ENCODE data around the gene KSR1. TPM values are rescaled to one million over a fixed set of nuclear protein-coding genes. Genes with fewer than 3 reads are reported as not detected.
"Not testable (repeated sequence)": the region's sequence is repeated elsewhere in the genome, so short reads cannot be mapped to it uniquely, and the experiment has no call there.

Gene KSR1
- total RNA-seq, 1 experiment from 2014 or later, result 19.1 TPM

DNA sequence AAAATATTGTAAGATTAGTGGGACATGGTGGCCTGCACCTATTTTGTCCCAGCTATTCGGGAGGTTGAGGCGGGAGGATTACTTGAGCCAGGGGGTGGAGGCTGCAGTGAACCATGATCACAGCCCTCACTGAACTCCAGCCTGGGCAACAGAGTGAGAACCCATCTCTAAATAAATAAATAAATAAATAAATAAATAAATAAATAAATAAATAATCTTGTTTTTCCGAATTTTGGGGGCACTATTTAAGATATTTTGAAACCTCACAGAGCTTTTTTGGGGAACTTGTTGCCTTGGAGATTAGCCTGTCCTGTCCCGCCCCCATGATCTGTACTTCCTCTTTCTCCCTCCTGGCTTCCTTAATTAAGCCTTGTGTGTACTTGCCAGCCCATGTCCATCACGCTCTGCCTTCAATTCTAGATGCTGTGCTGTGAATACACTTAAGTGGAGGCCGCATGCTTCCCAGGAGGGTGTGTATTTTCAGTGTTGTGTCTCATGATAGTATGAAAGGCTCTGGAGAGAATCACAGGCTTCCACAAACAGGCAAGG is 179.1 kb downstream of the KSR1 start:
- Histone ChIP-seq H3K27ac (no peak overlapping the region), H3K4me2 (no peak overlapping the region), H3K9me2 (ENCODE audit: insufficient read depth) (no peaks in the 10 kb centered on the region), H3K4me1 (replicated peaks; ENCODE audit: insufficient read depth) (no peaks in the 10 kb centered on the region), H3K9me3 (ENCODE audit: insufficient read depth, low read depth) (no peaks in the 10 kb centered on the region), H3K36me3 (ENCODE audit: low read depth) (no peaks in the 10 kb centered on the region), H2AFZ (no peak overlapping the region), H3K79me2 (ENCODE audit: low read depth) (no peaks in the 10 kb centered on the region), H4K20me1 (ENCODE audit: insufficient read depth) (no peaks in the 10 kb centered on the region), H3F3A (ENCODE audit: insufficient read depth, low read depth) (no peaks in the 10 kb centered on the region), H3K27me3 (ENCODE audit: insufficient read depth, low read depth) (no peaks in the 10 kb centered on the region), H3K4me3 (no peak overlapping the region)
- intact Hi-C loops (cut with micrococcal nuclease; ENCODE audit: unreplicated experiment), result no loop called here
- ChIA-PET CTCF (no interaction called here), POLR2A (ENCODE audit: unreplicated experiment) (no interaction called here)
- DNase-seq, result no peak
- TF ChIP-seq EZH2 (IDR thresholded peaks at IDR 0.05; ENCODE audit: low read depth), result no peak
- TF ChIP-seq, protein P1, sequence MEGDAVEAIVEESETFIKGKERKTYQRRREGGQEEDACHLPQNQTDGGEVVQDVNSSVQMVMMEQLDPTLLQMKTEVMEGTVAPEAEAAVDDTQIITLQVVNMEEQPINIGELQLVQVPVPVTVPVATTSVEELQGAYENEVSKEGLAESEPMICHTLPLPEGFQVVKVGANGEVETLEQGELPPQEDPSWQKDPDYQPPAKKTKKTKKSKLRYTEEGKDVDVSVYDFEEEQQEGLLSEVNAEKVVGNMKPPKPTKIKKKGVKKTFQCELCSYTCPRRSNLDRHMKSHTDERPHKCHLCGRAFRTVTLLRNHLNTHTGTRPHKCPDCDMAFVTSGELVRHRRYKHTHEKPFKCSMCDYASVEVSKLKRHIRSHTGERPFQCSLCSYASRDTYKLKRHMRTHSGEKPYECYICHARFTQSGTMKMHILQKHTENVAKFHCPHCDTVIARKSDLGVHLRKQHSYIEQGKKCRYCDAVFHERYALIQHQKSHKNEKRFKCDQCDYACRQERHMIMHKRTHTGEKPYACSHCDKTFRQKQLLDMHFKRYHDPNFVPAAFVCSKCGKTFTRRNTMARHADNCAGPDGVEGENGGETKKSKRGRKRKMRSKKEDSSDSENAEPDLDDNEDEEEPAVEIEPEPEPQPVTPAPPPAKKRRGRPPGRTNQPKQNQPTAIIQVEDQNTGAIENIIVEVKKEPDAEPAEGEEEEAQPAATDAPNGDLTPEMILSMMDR (conservative IDR thresholded peaks at IDR 0.05), result no peak
- no TSS peak for BruUV-seq (replicated peaks)

DNA sequence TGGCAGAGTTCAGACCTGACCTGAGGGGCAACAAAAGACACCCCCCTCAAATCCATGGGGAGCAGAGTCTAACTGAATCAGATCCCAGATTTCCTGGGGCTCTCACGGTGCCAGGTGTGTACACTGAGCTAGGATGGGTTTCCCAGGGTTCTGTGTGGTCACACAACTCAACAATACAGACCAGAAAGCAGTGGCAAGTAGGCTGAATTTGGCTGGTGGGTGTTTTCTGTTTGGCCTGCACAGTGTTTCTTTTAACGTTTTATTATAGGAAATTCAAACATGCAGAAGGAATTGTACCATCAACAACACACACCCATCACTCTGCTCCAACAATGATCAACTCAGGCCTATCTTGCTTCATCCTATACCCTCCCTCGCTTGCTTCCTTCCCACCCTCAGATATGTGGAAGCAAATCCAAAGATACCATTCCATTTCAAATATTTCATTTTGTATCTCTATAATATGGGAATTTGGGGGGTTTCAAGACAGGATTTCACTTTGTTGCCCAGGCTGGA is 179.8 kb downstream of the KSR1 start:
- H4K20me1 ChIP-seq (ENCODE audit: insufficient read depth); H3K4me1 ChIP-seq (replicated peaks; ENCODE audit: insufficient read depth); H3K9me2 ChIP-seq (ENCODE audit: insufficient read depth); H3K9me3 ChIP-seq (ENCODE audit: insufficient read depth, low read depth); H3K27me3 ChIP-seq (ENCODE audit: insufficient read depth, low read depth); H3K36me3 ChIP-seq (ENCODE audit: low read depth); H3K27ac ChIP-seq; H2AFZ ChIP-seq; intact Hi-C loops (cut with micrococcal nuclease; ENCODE audit: unreplicated experiment); H3K4me3 ChIP-seq; H3F3A ChIP-seq (ENCODE audit: insufficient read depth, low read depth); CTCF ChIA-PET; POLR2A ChIA-PET (ENCODE audit: unreplicated experiment); H3K4me2 ChIP-seq; BruUV-seq (replicated peaks); H3K79me2 ChIP-seq (ENCODE audit: low read depth); DNase-seq: not testable (repeated sequence)

DNA sequence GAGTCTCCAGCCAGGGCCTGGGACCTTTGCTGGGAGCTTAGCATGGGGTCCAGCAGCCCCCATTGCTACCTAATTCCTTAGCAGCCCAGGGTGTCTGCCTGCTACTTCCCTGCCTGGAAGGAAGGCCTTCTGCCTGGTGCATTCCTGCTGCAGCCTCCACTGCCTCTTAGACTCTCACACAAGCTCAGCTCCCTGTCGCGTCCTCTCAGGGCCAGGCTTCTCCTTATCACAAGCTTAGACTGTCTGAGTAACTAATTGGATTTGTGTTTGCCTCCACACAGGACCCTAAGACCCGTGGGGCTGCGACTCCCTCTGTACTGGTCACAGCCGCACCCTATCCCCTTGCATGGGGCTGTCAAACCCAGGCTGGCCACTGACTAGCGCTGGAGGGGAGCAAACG is 181.6 kb downstream of the KSR1 start:
- H3K27me3 ChIP-seq (ENCODE audit: insufficient read depth, low read depth); H3K27ac ChIP-seq; H3K9me2 ChIP-seq (ENCODE audit: insufficient read depth); H4K20me1 ChIP-seq (ENCODE audit: insufficient read depth); H3K4me1 ChIP-seq (replicated peaks; ENCODE audit: insufficient read depth); BruUV-seq (replicated peaks); H3K9me3 ChIP-seq (ENCODE audit: insufficient read depth, low read depth); H3K4me2 ChIP-seq; H3F3A ChIP-seq (ENCODE audit: insufficient read depth, low read depth); CTCF ChIA-PET; POLR2A ChIA-PET (ENCODE audit: unreplicated experiment); DNase-seq; intact Hi-C loops (cut with micrococcal nuclease; ENCODE audit: unreplicated experiment); H3K79me2 ChIP-seq (ENCODE audit: low read depth); H2AFZ ChIP-seq; H3K4me3 ChIP-seq; H3K36me3 ChIP-seq (ENCODE audit: low read depth): not testable (repeated sequence)

DNA sequence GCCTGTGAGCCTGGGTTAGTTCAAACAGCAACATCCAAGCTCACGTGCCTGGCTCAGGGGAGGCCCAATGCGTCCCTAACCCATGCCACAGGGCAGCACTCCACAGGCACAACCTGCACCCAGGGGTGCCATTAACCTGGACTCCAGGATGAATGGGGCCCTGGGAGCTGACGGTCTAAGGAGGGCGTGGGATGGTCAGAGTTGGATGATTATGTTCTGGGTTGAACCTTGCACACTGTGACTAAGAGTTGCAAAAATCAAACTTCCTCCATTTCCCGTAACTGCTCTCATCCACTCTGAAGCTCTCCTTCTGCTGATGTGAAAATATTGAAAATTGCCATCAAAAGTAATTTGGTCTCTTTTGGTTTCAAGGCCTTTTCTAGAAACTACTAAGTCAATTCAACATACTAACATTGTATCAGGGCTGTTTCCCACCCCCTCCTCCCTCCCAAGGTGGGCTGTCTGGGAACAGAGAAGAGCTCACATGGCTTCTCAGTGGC is 182.2 kb downstream of the KSR1 start:
- H3K4me2 ChIP-seq; H3K27me3 ChIP-seq (ENCODE audit: insufficient read depth, low read depth); H3K9me2 ChIP-seq (ENCODE audit: insufficient read depth); BruUV-seq (replicated peaks); H3K36me3 ChIP-seq (ENCODE audit: low read depth); H3K9me3 ChIP-seq (ENCODE audit: insufficient read depth, low read depth); H3K4me1 ChIP-seq (replicated peaks; ENCODE audit: insufficient read depth); POLR2A ChIA-PET (ENCODE audit: unreplicated experiment); H3K27ac ChIP-seq; H3F3A ChIP-seq (ENCODE audit: insufficient read depth, low read depth); H3K4me3 ChIP-seq; CTCF ChIA-PET; intact Hi-C loops (cut with micrococcal nuclease; ENCODE audit: unreplicated experiment); H4K20me1 ChIP-seq (ENCODE audit: insufficient read depth); DNase-seq; H3K79me2 ChIP-seq (ENCODE audit: low read depth); H2AFZ ChIP-seq: not testable (repeated sequence)
